Liver (tissue), 9 donors: ENCODE measurements around the gene GUCY1A1. TPM values are rescaled to one million over a fixed set of nuclear protein-coding genes. Genes with fewer than 3 reads are reported as not detected.

Experiments
- DNase-seq: peaks from one replicate; pipeline ENCODE4 v3.0.0-alpha.2; 2017; ENCODE audit warnings: low spot score
- H3K27ac ChIP-seq, 2 donors: one replicate each; pipeline ENCODE4 v1.7.0; 2013; ENCODE audit warnings: inconsistent platforms in 2 of 2, low read length in 2 of 2, control low read depth in 1 of 2, low read depth in 1 of 2, mild to moderate bottlenecking in 1 of 2
- H3K27me3 ChIP-seq, 4 donors: one replicate each; pipeline versions ENCODE4 v1.6.1 to v1.7.0; 2013; ENCODE audit warnings: low read length in 3 of 4, inconsistent platforms in 1 of 4, mild to moderate bottlenecking in 1 of 4, moderate library complexity in 1 of 4; ENCODE audit not compliant: control insufficient read depth in 4 of 4, insufficient read depth in 4 of 4
- H3K36me3 ChIP-seq, 4 donors: one replicate each; pipeline versions ENCODE4 v1.6.1 to v1.7.0; 2013; ENCODE audit warnings: low read length in 3 of 4, mild to moderate bottlenecking in 3 of 4, low read depth in 1 of 4, moderate library complexity in 1 of 4; ENCODE audit not compliant: control insufficient read depth in 4 of 4, insufficient read depth in 3 of 4
- H3K4me1 ChIP-seq, 4 donors: one replicate each; pipeline versions ENCODE4 v1.6.1 to v1.7.0; 2013; ENCODE audit warnings: low read length in 3 of 4, mild to moderate bottlenecking in 3 of 4, moderate library complexity in 1 of 4; ENCODE audit not compliant: control insufficient read depth in 4 of 4, insufficient read depth in 4 of 4
- H3K4me3 ChIP-seq, 3 donors: one replicate each; pipeline versions ENCODE4 v1.6.1 to v1.7.0; 2013; ENCODE audit warnings: low read length in 3 of 3, control low read depth in 1 of 3, low read depth in 1 of 3, mild to moderate bottlenecking in 1 of 3
- H3K9ac ChIP-seq, 2 donors: one replicate each; pipeline ENCODE4 v1.7.0; 2013; ENCODE audit warnings: low read length in 2 of 2, mild to moderate bottlenecking in 2 of 2, moderate library complexity in 2 of 2, control low read depth in 1 of 2, low read depth in 1 of 2
- H3K9me3 ChIP-seq, 4 donors: one replicate each; pipeline versions ENCODE4 v1.6.1 to v1.7.0; 2013; ENCODE audit warnings: low read length in 3 of 4; ENCODE audit not compliant: control insufficient read depth in 4 of 4
- EGR1 ChIP-seq, 2 donors: IDR thresholded peaks; 2 replicates each; pipeline ENCODE4 v1.6.1; 2016 to 2018; ENCODE audit warnings: antibody characterized with exemption in 2 of 2, low read depth in 2 of 2
- FOXA1 ChIP-seq: IDR thresholded peaks from 2 replicates; pipeline ENCODE4 v1.6.1; 2016; ENCODE audit warnings: antibody characterized with exemption
- FOXA2 ChIP-seq: IDR thresholded peaks from 2 replicates; pipeline ENCODE4 v1.6.1; 2016; ENCODE audit warnings: antibody characterized with exemption
- GABPA ChIP-seq, 2 donors: IDR thresholded peaks in 1 of 2; conservative IDR thresholded peaks in 1 of 2; 2 replicates each; pipeline ENCODE4 v1.6.1; 2016; ENCODE audit warnings: antibody characterized with exemption in 2 of 2, mild to moderate bottlenecking in 1 of 2, moderate library complexity in 1 of 2
- HNF4A ChIP-seq, 2 donors: conservative IDR thresholded peaks; 2 replicates each; pipeline ENCODE4 v1.6.1; 2016; ENCODE audit warnings: antibody characterized with exemption in 2 of 2, mild to moderate bottlenecking in 2 of 2
- HNF4G ChIP-seq: IDR thresholded peaks from 2 replicates; pipeline ENCODE4 v1.6.1; 2016; ENCODE audit warnings: antibody characterized with exemption
- JUND ChIP-seq, 2 donors: IDR thresholded peaks; 2 replicates each; pipeline ENCODE4 v1.6.1; 2016; ENCODE audit warnings: antibody characterized with exemption in 2 of 2
- NR2F2 ChIP-seq: IDR thresholded peaks from 2 replicates; pipeline ENCODE4 v1.6.1; 2016; ENCODE audit warnings: antibody characterized with exemption
- RXRA ChIP-seq, 2 donors: IDR thresholded peaks; 2 replicates each; pipeline ENCODE4 v1.6.1; 2017 to 2018; ENCODE audit warnings: antibody characterized with exemption in 2 of 2, mild to moderate bottlenecking in 1 of 2
- TAF1 ChIP-seq: conservative IDR thresholded peaks from 2 replicates; pipeline ENCODE4 v1.6.1; 2016; ENCODE audit warnings: antibody characterized with exemption, mild to moderate bottlenecking
- YY1 ChIP-seq: IDR thresholded peaks from 2 replicates; pipeline ENCODE4 v1.6.1; 2016; ENCODE audit warnings: antibody characterized with exemption, mild to moderate bottlenecking
- WGBS: extraction: QIAGEN DNeasy Blood & Tissue Kit; methylation state at CpG from one replicate; pipeline ENCODE4 v1.1.7; 2013; 5-methylcytosine and 5-hydroxymethylcytosine counted together
- polyA plus RNA-seq, 2 donors: library from polyadenylated mRNA; stranded (reverse) in 1 of 2; unstranded in 1 of 2; fragments of 200-250 nt in 1 of 2; fragments of >200 nt in 1 of 2; fragmentation: Nextera tagmentation in 1 of 2; extraction: Ambion mirVana in 1 of 2; gene quantifications; one replicate each; pipeline versions ENCODE4 v1.2.1 to v1.2.3, GENCODE V29; 2013 to 2015
- total RNA-seq, 2 donors: library from RNA; depleted of rRNA; stranded (reverse); fragments of >200 nt; gene quantifications; one replicate each; pipeline ENCODE4 v1.2.3, GENCODE V29; 2014
- TF ChIP-seq, protein P1 (sequence below): IDR thresholded peaks from 2 replicates; pipeline ENCODE4 v1.6.1; 2016; ENCODE audit warnings: antibody characterized with exemption
- TF ChIP-seq, protein P2 (sequence below): fragments of 150-350 bp; IDR thresholded peaks from 2 replicates; pipeline ENCODE4 v1.5.1; 2017; ENCODE audit warnings: improper control_type of control experiment, low read depth, low read length; ENCODE audit not compliant: missing input control
- TF ChIP-seq, protein P3 (sequence below): IDR thresholded peaks from 2 replicates; pipeline ENCODE4 v1.6.1; 2016; ENCODE audit warnings: antibody characterized with exemption
- donor health status: healthy.
- donor health status: healthy.
- donor health status: healthy.
- donor health status: healthy.
- donor health status: healthy.

Gene GUCY1A1
- total and polyA plus RNA-seq, 4 donors = 2.8 to 13.5 (median 7.6) TPM

DNA sequence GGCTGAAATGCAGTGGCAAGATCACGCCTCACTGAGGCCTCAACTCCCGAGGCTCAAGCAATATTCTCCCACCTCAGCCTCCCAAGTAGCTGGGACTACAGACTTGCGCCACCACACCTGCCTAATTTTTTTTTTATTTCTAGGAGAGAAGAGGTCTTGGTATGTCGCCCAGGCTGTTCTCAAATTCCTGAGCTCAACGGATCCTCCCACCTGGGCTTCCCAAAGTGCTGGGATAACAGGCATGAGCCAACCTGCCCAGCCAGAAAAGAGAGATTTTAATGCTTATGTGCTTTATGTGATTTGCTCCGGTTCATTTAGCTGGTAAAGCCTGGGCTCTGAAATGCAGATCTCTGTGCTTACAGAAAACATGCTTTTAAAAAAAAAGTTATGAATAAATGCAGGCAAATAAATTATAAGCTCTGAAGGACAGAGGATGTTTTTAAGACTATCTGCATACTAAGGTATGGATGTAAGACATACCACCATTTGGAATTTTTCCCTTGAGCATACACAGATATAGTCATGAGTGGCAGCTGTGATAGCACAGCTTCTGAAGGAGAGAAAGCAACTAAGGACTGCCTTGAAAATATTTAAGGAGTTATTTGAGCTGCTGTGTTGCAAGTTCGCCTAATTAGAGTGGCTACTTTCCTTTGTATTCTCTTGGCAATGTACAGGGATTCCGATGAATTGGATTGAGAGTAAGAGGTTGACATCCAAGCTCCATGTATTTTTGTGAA is 106.0 kb downstream of the GUCY1A1 start:
- Histone ChIP-seq H3K27me3 (no peaks in the 10 kb centered on the region), H3K4me1 (peaks cover 0 to 16% (median 6%) of the 10 kb centered on the region in 4 donors), H3K27ac (no peak overlapping the region), H3K4me3 (no peak overlapping the region), H3K9me3 (no peaks in the 10 kb centered on the region), H3K9ac (no peak overlapping the region), H3K36me3 (peaks cover 0 to 2% (median 0%) of the 10 kb centered on the region in 4 donors)
- 93% methylated on average over 8 of the region's 8 CpGs for WGBS
- DNase-seq = no peak
- TF ChIP-seq, protein P1, sequence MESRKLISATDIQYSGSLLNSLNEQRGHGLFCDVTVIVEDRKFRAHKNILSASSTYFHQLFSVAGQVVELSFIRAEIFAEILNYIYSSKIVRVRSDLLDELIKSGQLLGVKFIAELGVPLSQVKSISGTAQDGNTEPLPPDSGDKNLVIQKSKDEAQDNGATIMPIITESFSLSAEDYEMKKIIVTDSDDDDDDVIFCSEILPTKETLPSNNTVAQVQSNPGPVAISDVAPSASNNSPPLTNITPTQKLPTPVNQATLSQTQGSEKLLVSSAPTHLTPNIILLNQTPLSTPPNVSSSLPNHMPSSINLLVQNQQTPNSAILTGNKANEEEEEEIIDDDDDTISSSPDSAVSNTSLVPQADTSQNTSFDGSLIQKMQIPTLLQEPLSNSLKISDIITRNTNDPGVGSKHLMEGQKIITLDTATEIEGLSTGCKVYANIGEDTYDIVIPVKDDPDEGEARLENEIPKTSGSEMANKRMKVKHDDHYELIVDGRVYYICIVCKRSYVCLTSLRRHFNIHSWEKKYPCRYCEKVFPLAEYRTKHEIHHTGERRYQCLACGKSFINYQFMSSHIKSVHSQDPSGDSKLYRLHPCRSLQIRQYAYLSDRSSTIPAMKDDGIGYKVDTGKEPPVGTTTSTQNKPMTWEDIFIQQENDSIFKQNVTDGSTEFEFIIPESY = no peak
- TF ChIP-seq YY1 = no peak
- TF ChIP-seq EGR1 (IDR thresholded peaks at IDR 0.05; ENCODE audit: low read depth in 2 of 2) = no peak
- no peak for TF ChIP-seq GABPA (IDR thresholded peaks at IDR 0.05 in 1 of 2, conservative IDR thresholded peaks at IDR 0.05 in 1 of 2)
- no peak for TF ChIP-seq FOXA1
- no peak for TF ChIP-seq NR2F2
- no peak for TF ChIP-seq HNF4G
- TF ChIP-seq, protein P2, sequence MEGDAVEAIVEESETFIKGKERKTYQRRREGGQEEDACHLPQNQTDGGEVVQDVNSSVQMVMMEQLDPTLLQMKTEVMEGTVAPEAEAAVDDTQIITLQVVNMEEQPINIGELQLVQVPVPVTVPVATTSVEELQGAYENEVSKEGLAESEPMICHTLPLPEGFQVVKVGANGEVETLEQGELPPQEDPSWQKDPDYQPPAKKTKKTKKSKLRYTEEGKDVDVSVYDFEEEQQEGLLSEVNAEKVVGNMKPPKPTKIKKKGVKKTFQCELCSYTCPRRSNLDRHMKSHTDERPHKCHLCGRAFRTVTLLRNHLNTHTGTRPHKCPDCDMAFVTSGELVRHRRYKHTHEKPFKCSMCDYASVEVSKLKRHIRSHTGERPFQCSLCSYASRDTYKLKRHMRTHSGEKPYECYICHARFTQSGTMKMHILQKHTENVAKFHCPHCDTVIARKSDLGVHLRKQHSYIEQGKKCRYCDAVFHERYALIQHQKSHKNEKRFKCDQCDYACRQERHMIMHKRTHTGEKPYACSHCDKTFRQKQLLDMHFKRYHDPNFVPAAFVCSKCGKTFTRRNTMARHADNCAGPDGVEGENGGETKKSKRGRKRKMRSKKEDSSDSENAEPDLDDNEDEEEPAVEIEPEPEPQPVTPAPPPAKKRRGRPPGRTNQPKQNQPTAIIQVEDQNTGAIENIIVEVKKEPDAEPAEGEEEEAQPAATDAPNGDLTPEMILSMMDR = no peak
- TF ChIP-seq JUND (IDR thresholded peaks at IDR 0.05) = no peak
- TF ChIP-seq FOXA2 = no peak

DNA sequence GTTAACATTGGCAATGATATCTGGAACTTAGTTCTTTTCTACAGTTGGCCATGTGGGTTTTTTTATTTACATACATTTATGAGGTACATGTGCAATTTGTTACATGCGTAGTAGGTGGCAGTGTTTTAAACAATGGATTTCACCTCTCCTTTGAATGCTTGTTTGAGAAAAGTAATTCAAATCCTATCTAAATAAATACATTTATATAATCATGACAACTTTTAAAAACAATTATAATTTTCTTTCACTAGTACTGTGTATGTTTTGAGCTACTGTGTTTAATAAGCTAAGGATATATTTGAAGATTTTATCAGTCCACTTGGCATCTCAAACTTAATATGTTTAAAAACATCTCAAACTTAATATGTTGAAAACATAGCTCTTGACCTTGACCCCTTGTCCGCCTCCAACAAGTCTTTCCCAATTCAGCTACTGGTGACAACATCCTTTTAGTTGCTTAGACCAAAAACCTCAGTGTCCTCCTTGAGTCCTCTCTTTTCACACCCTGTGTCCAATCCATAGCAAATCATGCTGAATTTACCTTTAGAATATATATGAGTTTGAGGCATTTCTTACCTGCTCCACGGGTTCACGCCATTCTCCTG is 106.7 kb downstream of the GUCY1A1 start:
- Histone ChIP-seq H3K9me3 (no peaks in the 10 kb centered on the region), H3K27me3 (no peaks in the 10 kb centered on the region), H3K4me1 (peaks cover 0 to 20% (median 6%) of the 10 kb centered on the region in 4 donors), H3K36me3 (peaks cover 0 to 2% (median 0%) of the 10 kb centered on the region in 4 donors), H3K27ac (no peak overlapping the region), H3K4me3 (no peak overlapping the region), H3K9ac (no peak overlapping the region)
- TF ChIP-seq RXRA (IDR thresholded peaks at IDR 0.05) = no peak
- no peak for TF ChIP-seq GABPA (IDR thresholded peaks at IDR 0.05 in 1 of 2, conservative IDR thresholded peaks at IDR 0.05 in 1 of 2)
- TF ChIP-seq FOXA2 = no peak
- no peak for TF ChIP-seq HNF4A (conservative IDR thresholded peaks at IDR 0.05)
- TF ChIP-seq TAF1 = no peak
- no peak for TF ChIP-seq NR2F2
- TF ChIP-seq JUND (IDR thresholded peaks at IDR 0.05) = no peak
- TF ChIP-seq HNF4G = no peak
- TF ChIP-seq, protein P3, sequence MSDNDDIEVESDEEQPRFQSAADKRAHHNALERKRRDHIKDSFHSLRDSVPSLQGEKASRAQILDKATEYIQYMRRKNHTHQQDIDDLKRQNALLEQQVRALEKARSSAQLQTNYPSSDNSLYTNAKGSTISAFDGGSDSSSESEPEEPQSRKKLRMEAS = no peak
- TF ChIP-seq FOXA1 = no peak
- TF ChIP-seq, protein P2 = no peak
- TF ChIP-seq YY1 = no peak
- WGBS = 90% methylated on average over 4 of the region's 4 CpGs
- DNase-seq = no peak
